GM19438 (cell line): ENCODE results near the gene CKS1B.
"Not testable (repeated sequence)": the region's sequence is repeated elsewhere in the genome, so short reads cannot be mapped to it uniquely, and the experiment has no call there.

Experiments
- ATAC-seq: cut with Tn5 transposase; IDR thresholded peaks from one replicate; pipeline ENCODE4 v1.9.1; 2021; ENCODE audit warnings: low read depth; ENCODE audit not compliant: unreplicated experiment

Gene CKS1B

GRCh38 chr1:154982897-154983648, 8.6 kb downstream of the CKS1B start, which contains the start of gene FLAD1:
Gene FLAD1 (plus strand): TSS chr1:154983344. CDS start chr1:154983695, 351 bp downstream.
- peak; percentile 98 for ATAC-seq

- ATAC-seq, result no peak
Observed at GRCh38 chr1:154983776-154984466, 9.4 kb downstream of the CKS1B start.

- ATAC-seq, result not testable (repeated sequence)
Observed at GRCh38 chr1:154986736-154987135, 12.3 kb downstream of the CKS1B start.

- ATAC-seq, result no peak
Observed at GRCh38 chr1:154987326-154987725, 12.8 kb downstream of the CKS1B start.

GRCh38 chr1:154988058-154988954, 13.8 kb downstream of the CKS1B start:
- ATAC-seq, result no peak

GRCh38 chr1:154989195-154989860, 14.8 kb downstream of the CKS1B start:
- ATAC-seq, result no peak

GRCh38 chr1:154990276-154990675, 15.8 kb downstream of the CKS1B start:
- no peak for ATAC-seq

- no peak for ATAC-seq
Observed at GRCh38 chr1:154992721-154993571, 18.5 kb downstream of the CKS1B start.

- no peak for ATAC-seq
Observed at GRCh38 chr1:154993572-154994268, 19.2 kb downstream of the CKS1B start, which contains the start of gene LENEP. Gene LENEP (plus strand): TSS chr1:154993586. CDS start chr1:154993608, 22 bp downstream.

- no peak for ATAC-seq
Observed at GRCh38 chr1:154994269-154994587, 19.7 kb downstream of the CKS1B start.

- ATAC-seq, result no peak
Observed at GRCh38 chr1:154994591-154994990, 20.1 kb downstream of the CKS1B start.

- not testable (repeated sequence) for ATAC-seq
Observed at GRCh38 chr1:154995301-154995983, 21.0 kb downstream of the CKS1B start.

- ATAC-seq, result no peak
Observed at GRCh38 chr1:154996966-154997701, 22.7 kb downstream of the CKS1B start.

- ATAC-seq, result no peak
Observed at GRCh38 chr1:154998201-154998780, 23.8 kb downstream of the CKS1B start.

GRCh38 chr1:154998818-154999570, 24.5 kb downstream of the CKS1B start:
- no peak for ATAC-seq

- no peak for ATAC-seq
Observed at GRCh38 chr1:154999571-155000410, 25.3 kb downstream of the CKS1B start.
